Esophagus muscularis mucosa (tissue), 4 donors: Measurements from ENCODE around the gene RHOF. TPM values are rescaled to one million over a fixed set of nuclear protein-coding genes. Genes with fewer than 3 reads are reported as not detected.

Experiments used
- DNase-seq: peaks from one replicate; pipeline ENCODE4 v3.0.0-alpha.2; 2017; ENCODE audit errors: extremely low spot score
- H3K27ac ChIP-seq, 4 donors: fragments of 200-600 bp; sonication (generic); replicated peaks in 1 of 4; 1 replicate in 3 of 4; 2 replicates in 1 of 4; pipeline ENCODE4 v1.5.1; 2016 to 2019; ENCODE audit warnings: mild to moderate bottlenecking in 1 of 4
- H3K27me3 ChIP-seq, 4 donors: fragments of 200-600 bp; sonication (generic); one replicate each; pipeline versions ENCODE4 v1.5.1 to v1.6.0; 2016 to 2019
- H3K36me3 ChIP-seq, 4 donors: fragments of 200-600 bp; sonication (generic); one replicate each; pipeline ENCODE4 v1.5.1; 2016 to 2019
- H3K4me1 ChIP-seq, 4 donors: fragments of 200-600 bp; sonication (generic); one replicate each; pipeline ENCODE4 v1.5.1; 2016 to 2019
- H3K4me3 ChIP-seq, 4 donors: fragments of 200-600 bp; sonication (generic); 1 replicate in 2 of 4; 2 replicates in 2 of 4; pipeline ENCODE4 v1.5.1; 2016 to 2019; ENCODE audit warnings: mild to moderate bottlenecking in 4 of 4, moderate library complexity in 1 of 4
- H3K9me3 ChIP-seq, 4 donors: fragments of 200-600 bp; sonication (generic); 1 replicate in 3 of 4; 2 replicates in 1 of 4; pipeline ENCODE4 v1.5.1; 2016 to 2019
- CTCF ChIP-seq, 3 experiments: fragments of 200-600 bp in 2 of 3; fragments of 450-650 bp in 1 of 3; sonication (generic) in 2 of 3; IDR thresholded peaks; one replicate each; pipeline ENCODE4 v1.5.1; 2017 to 2019; ENCODE audit warnings: antibody characterized with exemption in 3 of 3, mild to moderate bottlenecking in 2 of 3, moderate library complexity in 1 of 3
- EP300 ChIP-seq: sonication (generic); formaldehyde crosslinking; IDR thresholded peaks from one replicate; pipeline ENCODE4 v1.6.1; 2017; ENCODE audit warnings: antibody characterized with exemption
- POLR2A ChIP-seq: fragments of 450-650 bp; IDR thresholded peaks from one replicate; pipeline ENCODE4 v1.6.1; 2017; ENCODE audit warnings: antibody characterized with exemption, moderate library complexity, mild to moderate bottlenecking, low read depth
- POLR2AphosphoS5 ChIP-seq, 2 donors: sonication (generic); formaldehyde crosslinking; IDR thresholded peaks; one replicate each; pipeline ENCODE4 v1.6.1; 2017; ENCODE audit warnings: antibody characterized with exemption in 2 of 2
- WGBS: methylation state at CpG from one replicate; pipeline ENCODE4 v1.1.5; 2018; 5-methylcytosine and 5-hydroxymethylcytosine counted together
- intact Hi-C: fragments of 100-400 bp; cut with DNase I; formaldehyde crosslinking; loops from one replicate; pipeline ENCODE4 v1.15.1; 2023
- total RNA-seq, 4 donors: library from RNA; depleted of rRNA; stranded (reverse); fragments of >200 nt; gene quantifications; one replicate each; pipeline versions ENCODE4 v1.1.0 to v1.2.1, GENCODE V29; 2016

The RHOF gene
- total RNA-seq, 4 donors from 2014 or later: 7.0 to 23.2 (median 15.9) TPM

GRCh38 chr12:121738340-121738858 is 55.1 kb downstream of the RHOF start:
- TF ChIP-seq EP300 (no peak), POLR2AphosphoS5 (IDR thresholded peaks at IDR 0.05) (no peak), CTCF (IDR thresholded peaks at IDR 0.05) (no peak), POLR2A (no peak)
- Histone ChIP-seq H3K4me1 (no peaks in the 10 kb centered on the region), H3K27ac (no peak overlapping the region), H3K9me3 (no peaks in the 10 kb centered on the region), H3K27me3 (no peaks in the 10 kb centered on the region), H3K36me3 (peaks cover 0 to 3% (median 0%) of the 10 kb centered on the region in 4 donors), H3K4me3 (no peak overlapping the region)
- WGBS: 92% methylated on average over 8 of the region's 9 CpGs
- intact Hi-C loops: no loop called here
- no peak for DNase-seq

GRCh38 chr12:121733849-121734248 is 59.6 kb downstream of the RHOF start:
- no peak for DNase-seq
- Histone ChIP-seq H3K4me1 (no peaks in the 10 kb centered on the region), H3K27ac (no peak overlapping the region), H3K27me3 (no peaks in the 10 kb centered on the region), H3K4me3 (no peak overlapping the region), H3K36me3 (peaks cover 0 to 2% (median 0%) of the 10 kb centered on the region in 4 donors), H3K9me3 (no peaks in the 10 kb centered on the region)
- intact Hi-C loops: no loop called here
- no peak for TF ChIP-seq POLR2AphosphoS5 (IDR thresholded peaks at IDR 0.05)
- TF ChIP-seq CTCF (IDR thresholded peaks at IDR 0.05): no peak
- no peak for TF ChIP-seq EP300
- no peak for TF ChIP-seq POLR2A
- WGBS: 93% methylated on average over 8 of the region's 8 CpGs

GRCh38 chr12:121731473-121731872 is 62.0 kb downstream of the RHOF start:
- TF ChIP-seq POLR2A (no peak), POLR2AphosphoS5 (IDR thresholded peaks at IDR 0.05) (no peak), EP300 (no peak), CTCF (IDR thresholded peaks at IDR 0.05) (no peak)
- Histone ChIP-seq H3K27ac (no peak overlapping the region), H3K9me3 (no peaks in the 10 kb centered on the region), H3K4me1 (no peaks in the 10 kb centered on the region), H3K4me3 (no peak overlapping the region), H3K27me3 (no peaks in the 10 kb centered on the region), H3K36me3 (peaks cover 0 to 2% (median 0%) of the 10 kb centered on the region in 4 donors)
- 96% methylated on average over 7 of the region's 7 CpGs for WGBS
- intact Hi-C loops: no loop called here
- no peak for DNase-seq

- H3K4me1 ChIP-seq: no peaks in the 10 kb centered on the region
- H3K4me3 ChIP-seq: no peak overlapping the region
- no peak overlapping the region for H3K27ac ChIP-seq
- DNase-seq: no peak
- 72% methylated on average over 5 of the region's 6 CpGs for WGBS
- peaks cover 0 to 9% (median 4%) of the 10 kb centered on the region in 4 donors for H3K36me3 ChIP-seq
- no peaks in the 10 kb centered on the region for H3K27me3 ChIP-seq
- H3K9me3 ChIP-seq: no peaks in the 10 kb centered on the region
- TF ChIP-seq CTCF (IDR thresholded peaks at IDR 0.05) (no peak), EP300 (no peak), POLR2AphosphoS5 (IDR thresholded peaks at IDR 0.05) (no peak), POLR2A (no peak)
- intact Hi-C loops: no loop called here
Measured at GRCh38 chr12:121729021-121729420, 64.5 kb downstream of the RHOF start.

Other genes starting within 250 kb of the RHOF start
- 10 to 100 TPM; 13.6 to 23.5 (median 20.0) TPM for gene KDM2B, start 212.7 kb downstream of the RHOF start, total RNA-seq
- gene ORAI1, start 167.2 kb downstream of the RHOF start, total RNA-seq: 10 to 100 TPM in 2 of 4 donors, 1 to 10 TPM in 2; 7.1 to 17.7 (median 13.5) TPM
- gene MORN3, start 124.0 kb downstream of the RHOF start, total RNA-seq: 1 to 10 TPM in 1 of 4 donors, under 1 TPM in 2, not detected in 1; 0.13 to 1.2 (median 0.17) TPM
- 10 to 100 TPM in 1 of 4 donors, 1 to 10 TPM in 3; 4.5 to 14.1 (median 6.4) TPM for gene TMEM120B, start 80.9 kb downstream of the RHOF start, total RNA-seq
- 10 to 100 TPM in 3 of 4 donors, 1 to 10 TPM in 1; 9.4 to 27.1 (median 19.9) TPM for gene SETD1B, start 10.3 kb upstream of the RHOF start, total RNA-seq
- 1 to 10 TPM in 2 of 4 donors, under 1 TPM in 2; 0.65 to 3.3 (median 1.3) TPM for gene HPD, start 65.2 kb upstream of the RHOF start, total RNA-seq
- gene PSMD9, start 95.1 kb upstream of the RHOF start, total RNA-seq: 10 to 100 TPM; 22.4 to 63.7 (median 44.4) TPM
- gene CFAP251, start 124.9 kb upstream of the RHOF start, total RNA-seq: 1 to 10 TPM in 1 of 4 donors, under 1 TPM in 3; 0.66 to 1.9 (median 0.87) TPM
- 10 to 100 TPM in 1 of 4 donors, 1 to 10 TPM in 3; 2.9 to 10.1 (median 6.3) TPM for gene BCL7A, start 228.2 kb upstream of the RHOF start, total RNA-seq